Measurements from ENCODE around the gene PLCB2. TPM values are rescaled to one million over a fixed set of nuclear protein-coding genes. Genes with fewer than 3 reads are reported as not detected.

PLCB2 gene
- total and polyA plus RNA-seq, 2 donors (not counting 3 experiments of a cell fraction or from before 2014, with no cell fraction given): 1.5 to 1.6 TPM

DNA sequence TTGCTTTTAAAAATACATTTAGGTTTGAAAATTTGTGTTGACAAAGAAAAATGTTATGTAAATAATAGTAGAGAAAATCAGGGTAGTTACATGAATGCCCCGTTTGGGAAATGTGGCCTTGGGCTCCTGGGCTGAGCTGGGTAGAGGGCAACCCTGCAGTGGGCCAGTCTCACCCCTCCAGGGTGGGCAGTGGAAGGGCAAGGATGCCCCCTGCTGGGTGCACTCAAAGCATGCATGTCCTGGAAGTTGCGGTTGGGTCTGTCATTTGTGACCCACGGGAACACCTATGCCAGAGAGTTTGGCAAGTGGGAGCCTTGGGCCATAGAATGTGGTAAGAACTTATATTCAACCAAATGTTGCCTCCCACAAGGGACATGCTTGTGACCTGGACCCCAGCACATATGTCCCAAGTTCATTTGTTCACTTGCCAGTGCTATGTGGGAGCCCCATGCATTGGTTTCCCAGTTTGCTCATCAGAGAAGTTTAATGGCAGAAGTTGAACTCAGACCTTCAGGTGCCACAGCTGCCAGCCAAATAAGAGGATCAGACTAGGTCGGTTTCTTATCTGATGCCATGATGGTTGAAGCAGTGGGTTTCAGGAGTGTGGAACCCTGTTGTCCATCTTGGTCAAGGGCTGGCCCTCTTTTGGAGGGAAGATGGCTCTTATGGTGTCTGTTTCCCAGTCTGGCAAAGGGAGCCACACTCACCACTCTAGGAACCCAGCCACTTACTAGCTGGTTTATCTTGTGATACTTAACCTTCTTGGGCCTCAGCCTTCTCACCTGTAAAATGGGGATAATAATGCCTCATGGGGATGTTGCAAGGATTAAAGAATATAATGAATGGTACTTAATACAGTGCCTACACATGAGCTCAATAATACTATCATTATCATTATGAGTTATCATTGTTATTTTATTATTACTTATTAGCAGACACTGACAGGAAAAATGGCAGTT is 2.5 kb upstream of the PLCB2 start:
- ChIA-PET CTCF (interaction anchor here (0.6 to 15.0 kb wide), 29 partner anchors 9 to 362 kb away, joined by 3 to 403 read pairs (median 5); partner anchors contain the start of genes ANKRD63, BMF, CCDC9B and DISP2), POLR2A (no interaction called here)
- Histone ChIP-seq H3K4me3 (replicated peaks in 1 of 3; ENCODE audit: insufficient read depth in 1 of 3, low read depth in 1 of 3, low read length in 3 of 3) (no peak overlapping the region), H3K4me2 (ENCODE audit: insufficient read depth, low read length) (no peak overlapping the region), H3K9me3 (replicated peaks; ENCODE audit: control insufficient read depth, insufficient read depth, low read length) (no peaks in the 10 kb centered on the region), H3K9me1 (replicated peaks; ENCODE audit: control insufficient read depth, extremely low read depth, insufficient read depth, low read length) (no peaks in the 10 kb centered on the region), H3K27me3 (ENCODE audit: control insufficient read depth in 2 of 2, insufficient read depth in 2 of 2, low read length in 2 of 2) (no peaks in the 10 kb centered on the region), H3K36me3 (ENCODE audit: control insufficient read depth in 2 of 2, extremely low read depth in 1 of 2, insufficient read depth in 2 of 2, low read length in 2 of 2) (no peaks in the 10 kb centered on the region), H4K20me1 (replicated peaks; ENCODE audit: control insufficient read depth, extremely low read depth, insufficient read depth, low read length) (no peaks in the 10 kb centered on the region), H3K27ac (ENCODE audit: insufficient read depth, low read depth, low read length) (no peak overlapping the region), H3K79me2 (ENCODE audit: control insufficient read depth, insufficient read depth, low read length) (no peaks in the 10 kb centered on the region), H2AFZ (ENCODE audit: low read depth, low read length) (no peak overlapping the region), H3K4me1 (ENCODE audit: control insufficient read depth, extremely low read depth, insufficient read depth, low read length) (peaks cover 19% of the 10 kb centered on the region), H3K9ac (replicated peaks; ENCODE audit: extremely low read depth, insufficient read depth, low read length) (no peak overlapping the region)
- intact Hi-C loops (cut with micrococcal nuclease): loop anchor here (1.0 kb wide), 1 partner anchor 31 kb away; no protein-coding TSS in a partner anchor
- TF ChIP-seq JUN (IDR thresholded peaks at IDR 0.05; ENCODE audit: borderline replicate concordance, insufficient read depth, insufficient read length, low read depth) (no peak), EZH2 (IDR thresholded peaks at IDR 0.05; ENCODE audit: borderline replicate concordance, low read depth, low read length, severe bottlenecking) (no peak), POLR2AphosphoS5 (IDR thresholded peaks at IDR 0.05; ENCODE audit: insufficient read depth, low read depth, low read length) (no peak), FOS (IDR thresholded peaks at IDR 0.05; ENCODE audit: borderline replicate concordance, insufficient read depth, low read length) (no peak), MYC (IDR thresholded peaks at IDR 0.05; ENCODE audit: low read depth, low read length) (no peak), POLR2A (IDR thresholded peaks at IDR 0.05; ENCODE audit: low read depth, low read length) (no peak)
- TF ChIP-seq, protein P1, sequence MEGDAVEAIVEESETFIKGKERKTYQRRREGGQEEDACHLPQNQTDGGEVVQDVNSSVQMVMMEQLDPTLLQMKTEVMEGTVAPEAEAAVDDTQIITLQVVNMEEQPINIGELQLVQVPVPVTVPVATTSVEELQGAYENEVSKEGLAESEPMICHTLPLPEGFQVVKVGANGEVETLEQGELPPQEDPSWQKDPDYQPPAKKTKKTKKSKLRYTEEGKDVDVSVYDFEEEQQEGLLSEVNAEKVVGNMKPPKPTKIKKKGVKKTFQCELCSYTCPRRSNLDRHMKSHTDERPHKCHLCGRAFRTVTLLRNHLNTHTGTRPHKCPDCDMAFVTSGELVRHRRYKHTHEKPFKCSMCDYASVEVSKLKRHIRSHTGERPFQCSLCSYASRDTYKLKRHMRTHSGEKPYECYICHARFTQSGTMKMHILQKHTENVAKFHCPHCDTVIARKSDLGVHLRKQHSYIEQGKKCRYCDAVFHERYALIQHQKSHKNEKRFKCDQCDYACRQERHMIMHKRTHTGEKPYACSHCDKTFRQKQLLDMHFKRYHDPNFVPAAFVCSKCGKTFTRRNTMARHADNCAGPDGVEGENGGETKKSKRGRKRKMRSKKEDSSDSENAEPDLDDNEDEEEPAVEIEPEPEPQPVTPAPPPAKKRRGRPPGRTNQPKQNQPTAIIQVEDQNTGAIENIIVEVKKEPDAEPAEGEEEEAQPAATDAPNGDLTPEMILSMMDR (IDR thresholded peaks at IDR 0.05; ENCODE audit: extremely low read depth in 1 of 2, insufficient read depth in 1 of 2, low read depth in 1 of 2, low read length in 2 of 2): peak; percentile 81 to 88
- FAIRE-seq (peak; percentile 67), DNase-seq (ENCODE audit: low read depth, low spot score) (peak; percentile 55)
- BruUV-seq (replicated peaks): no TSS peak
- dilution Hi-C loops (cut with MboI; ENCODE audit: extremely low pct_ligation_motif_present, low sequenced_read_pairs): no loop called here

All from endothelial cell of umbilical vein (primary cell).